HEK293 (cell line): Measurements from ENCODE around the gene KRTAP3-1.
"Not testable (repeated sequence)": the region's sequence is repeated elsewhere in the genome, so short reads cannot be mapped to it uniquely, and the experiment has no call there.

Experiments used
- MZF1 ChIP-seq: fragments of 450-650 bp; formaldehyde crosslinking; IDR thresholded peaks from 2 replicates; pipeline ENCODE4 v1.5.1; 2017; ENCODE audit warnings: missing biosample characterization, missing genetic modification characterization, borderline replicate concordance
- PRDM1 ChIP-seq: fragments of 450-650 bp; formaldehyde crosslinking; IDR thresholded peaks from 2 replicates; pipeline ENCODE4; 2016; ENCODE audit warnings: missing biosample characterization, missing genetic modification characterization
- ZNF23 ChIP-seq: fragments of 450-650 bp; formaldehyde crosslinking; IDR thresholded peaks from 2 replicates; pipeline ENCODE4 v1.5.1; 2016; ENCODE audit warnings: missing biosample characterization, missing genetic modification characterization, borderline replicate concordance
- ZNF239 ChIP-seq: fragments of 450-650 bp; formaldehyde crosslinking; IDR thresholded peaks from 2 replicates; pipeline ENCODE4 v1.5.1; 2016; ENCODE audit warnings: missing biosample characterization, missing genetic modification characterization
- ZNF24 ChIP-seq: fragments of 450-650 bp; formaldehyde crosslinking; IDR thresholded peaks from 2 replicates; pipeline ENCODE4 v1.5.1; 2016; ENCODE audit warnings: missing biosample characterization, missing genetic modification characterization
- ZNF350 ChIP-seq: fragments of 450-650 bp; formaldehyde crosslinking; IDR thresholded peaks from 2 replicates; pipeline ENCODE4 v1.5.0; 2017; ENCODE audit warnings: missing biosample characterization, mild to moderate bottlenecking, missing genetic modification characterization
- ZNF549 ChIP-seq: fragments of 450-650 bp; IDR thresholded peaks from 2 replicates; pipeline ENCODE4 v1.5.1; 2018; ENCODE audit warnings: missing biosample characterization, missing genetic modification characterization, mild to moderate bottlenecking, inconsistent platforms, moderate library complexity
- ZNF596 ChIP-seq: fragments of 450-650 bp; IDR thresholded peaks from 2 replicates; pipeline ENCODE4 v1.5.0; 2018; ENCODE audit warnings: missing biosample characterization, mild to moderate bottlenecking, missing genetic modification characterization, moderate library complexity
- ZNF621 ChIP-seq: fragments of 450-650 bp; formaldehyde crosslinking; IDR thresholded peaks from 2 replicates; pipeline ENCODE4 v1.5.1; 2017; ENCODE audit warnings: missing biosample characterization, missing genetic modification characterization
- TF ChIP-seq, protein P1 (sequence below): fragments of 450-650 bp; formaldehyde crosslinking; IDR thresholded peaks from 2 replicates; pipeline ENCODE4 v1.5.1; 2016; ENCODE audit warnings: missing biosample characterization, missing genetic modification characterization
- TF ChIP-seq, protein P2 (sequence below): fragments of 450-650 bp; formaldehyde crosslinking; IDR thresholded peaks from 2 replicates; pipeline ENCODE4 v1.5.1; 2016; ENCODE audit warnings: missing biosample characterization, missing genetic modification characterization

DNA sequence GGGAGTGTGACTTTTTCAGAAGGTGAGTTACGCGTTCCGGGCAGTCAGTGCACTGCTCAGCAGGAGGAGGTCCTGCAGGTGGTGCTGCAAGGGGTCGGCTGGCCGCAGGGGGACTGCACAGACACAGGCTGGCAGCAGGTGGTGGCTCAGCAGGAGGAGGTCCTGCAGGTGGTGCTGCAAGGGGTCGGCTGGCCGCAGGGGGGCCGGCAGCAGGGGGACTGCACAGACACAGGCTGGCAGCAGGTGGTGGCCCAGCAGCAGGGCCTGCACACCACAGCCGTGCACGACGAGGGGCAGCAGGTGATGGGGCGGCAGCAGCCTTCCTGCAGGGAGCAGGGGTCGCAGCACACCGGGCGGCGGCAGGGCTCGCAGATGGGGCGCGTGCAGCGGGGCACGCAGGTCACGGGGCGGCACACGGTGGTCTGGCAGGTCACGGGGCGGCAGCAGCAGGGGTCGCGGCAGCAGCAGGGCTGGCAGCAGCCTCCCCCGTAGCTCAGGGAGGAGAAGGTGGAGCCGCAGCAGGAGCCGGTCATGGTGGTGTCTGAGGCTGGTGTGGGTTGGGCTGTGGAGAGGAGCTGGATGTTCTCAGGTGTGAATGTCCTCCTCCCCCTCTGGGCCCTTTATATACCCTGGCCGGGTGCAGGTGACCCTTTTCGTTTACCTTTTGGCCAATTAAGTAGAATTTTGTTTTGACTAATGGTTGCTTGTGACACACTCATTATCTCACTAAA is 38.0 kb upstream of the KRTAP3-1 start, which contains the start of gene KRTAP2-1:
- not testable (repeated sequence) for TF ChIP-seq ZNF24 (tag by site-specific recombination); ZNF621 (tag by site-specific recombination); ZNF350 (tag by site-specific recombination); ZNF596; ZNF549; ZNF23 (tag by site-specific recombination); PRDM1 (tag by site-specific recombination); ZNF239 (tag by site-specific recombination); MZF1
- TF ChIP-seq, protein P1, sequence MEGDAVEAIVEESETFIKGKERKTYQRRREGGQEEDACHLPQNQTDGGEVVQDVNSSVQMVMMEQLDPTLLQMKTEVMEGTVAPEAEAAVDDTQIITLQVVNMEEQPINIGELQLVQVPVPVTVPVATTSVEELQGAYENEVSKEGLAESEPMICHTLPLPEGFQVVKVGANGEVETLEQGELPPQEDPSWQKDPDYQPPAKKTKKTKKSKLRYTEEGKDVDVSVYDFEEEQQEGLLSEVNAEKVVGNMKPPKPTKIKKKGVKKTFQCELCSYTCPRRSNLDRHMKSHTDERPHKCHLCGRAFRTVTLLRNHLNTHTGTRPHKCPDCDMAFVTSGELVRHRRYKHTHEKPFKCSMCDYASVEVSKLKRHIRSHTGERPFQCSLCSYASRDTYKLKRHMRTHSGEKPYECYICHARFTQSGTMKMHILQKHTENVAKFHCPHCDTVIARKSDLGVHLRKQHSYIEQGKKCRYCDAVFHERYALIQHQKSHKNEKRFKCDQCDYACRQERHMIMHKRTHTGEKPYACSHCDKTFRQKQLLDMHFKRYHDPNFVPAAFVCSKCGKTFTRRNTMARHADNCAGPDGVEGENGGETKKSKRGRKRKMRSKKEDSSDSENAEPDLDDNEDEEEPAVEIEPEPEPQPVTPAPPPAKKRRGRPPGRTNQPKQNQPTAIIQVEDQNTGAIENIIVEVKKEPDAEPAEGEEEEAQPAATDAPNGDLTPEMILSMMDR (tag by site-specific recombination), result not testable (repeated sequence)
- TF ChIP-seq, protein P2, sequence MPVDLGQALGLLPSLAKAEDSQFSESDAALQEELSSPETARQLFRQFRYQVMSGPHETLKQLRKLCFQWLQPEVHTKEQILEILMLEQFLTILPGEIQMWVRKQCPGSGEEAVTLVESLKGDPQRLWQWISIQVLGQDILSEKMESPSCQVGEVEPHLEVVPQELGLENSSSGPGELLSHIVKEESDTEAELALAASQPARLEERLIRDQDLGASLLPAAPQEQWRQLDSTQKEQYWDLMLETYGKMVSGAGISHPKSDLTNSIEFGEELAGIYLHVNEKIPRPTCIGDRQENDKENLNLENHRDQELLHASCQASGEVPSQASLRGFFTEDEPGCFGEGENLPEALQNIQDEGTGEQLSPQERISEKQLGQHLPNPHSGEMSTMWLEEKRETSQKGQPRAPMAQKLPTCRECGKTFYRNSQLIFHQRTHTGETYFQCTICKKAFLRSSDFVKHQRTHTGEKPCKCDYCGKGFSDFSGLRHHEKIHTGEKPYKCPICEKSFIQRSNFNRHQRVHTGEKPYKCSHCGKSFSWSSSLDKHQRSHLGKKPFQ (tag by site-specific recombination), result not testable (repeated sequence)
